HepG2 (cell line): ENCODE results near the gene SPATS2. TPM values are rescaled to one million over a fixed set of nuclear protein-coding genes. Genes with fewer than 3 reads are reported as not detected.

Experiments used
- AHR ChIP-seq: IDR thresholded peaks from 2 replicates; pipeline ENCODE4 v1.6.1; 2018; ENCODE audit warnings: missing genetic modification reagents, missing compliant biosample characterization
- HOXA5 ChIP-seq: sonication (generic); formaldehyde crosslinking; IDR thresholded peaks from 2 replicates; pipeline ENCODE4 v1.4.0; 2020; ENCODE audit warnings: missing genetic modification reagents
- MYNN ChIP-seq: sonication (generic); formaldehyde crosslinking; IDR thresholded peaks from 2 replicates; pipeline ENCODE4 v1.4.0; 2020; ENCODE audit warnings: mild to moderate bottlenecking, low read depth, missing genetic modification reagents
- SUZ12 ChIP-seq: fragments of 150-350 bp; IDR thresholded peaks from 2 replicates; pipeline ENCODE4 v1.6.1; 2014; ENCODE audit warnings: low read depth, low read length
- ZFP36 ChIP-seq: fragments of 150-350 bp; IDR thresholded peaks from 2 replicates; pipeline ENCODE4 v1.6.1; 2018; ENCODE audit warnings: borderline replicate concordance, low read length, low read depth; ENCODE audit not compliant: partially characterized antibody
- ZNF768 ChIP-seq: sonication (generic); formaldehyde crosslinking; IDR thresholded peaks from 2 replicates; pipeline ENCODE4 v1.4.0; 2020; ENCODE audit warnings: missing genetic modification reagents
- ZSCAN20 ChIP-seq: sonication (generic); formaldehyde crosslinking; IDR thresholded peaks from 2 replicates; pipeline ENCODE4 v1.4.0; 2020; ENCODE audit warnings: missing genetic modification reagents, mild to moderate bottlenecking, borderline replicate concordance
- polyA plus RNA-seq, 8 experiments: library from polyadenylated mRNA; depleted of rRNA in 3 of 8; stranded (reverse) in 7 of 8; unstranded in 1 of 8; fragments of >200 nt; fragmentation: Illumina TruSeq in 4 of 8; extraction: Trizol in 4 of 8; gene quantifications; 2 replicates each; pipeline versions ENCODE4 v1.2.1 to v1.2.3, GENCODE V29; 2011 to 2016; ENCODE audit warnings: low read depth in 4 of 8, missing spikeins in 1 of 8, mixed read lengths in 1 of 8; ENCODE audit not compliant: insufficient read depth in 1 of 8
- total RNA-seq, 5 experiments: library from RNA; depleted of rRNA; stranded (reverse); fragments of >200 nt; fragmentation: Illumina TruSeq; extraction: Trizol; gene quantifications; 2 replicates each; pipeline ENCODE4 v1.2.3, GENCODE V29; 2016; ENCODE audit warnings: low read depth in 1 of 5
- TF ChIP-seq, protein P1 (sequence below), 2 experiments: sonication (generic) in 1 of 2; formaldehyde crosslinking in 1 of 2; IDR thresholded peaks; 2 replicates each; pipeline versions ENCODE4 v1.6.1 to v1.9.0; 2014 to 2022; ENCODE audit warnings: antibody characterized with exemption in 1 of 2, borderline replicate concordance in 1 of 2, inconsistent platforms in 1 of 2, low read depth in 1 of 2, missing genetic modification reagents in 1 of 2
- TF ChIP-seq, protein P2 (sequence below): sonication (generic); formaldehyde crosslinking; conservative IDR thresholded peaks from 2 replicates; pipeline ENCODE4 v1.4.0; 2020; ENCODE audit warnings: missing genetic modification reagents
- TF ChIP-seq, protein P3 (sequence below): sonication (generic); formaldehyde crosslinking; IDR thresholded peaks from 2 replicates; pipeline ENCODE4 v1.5.0; 2020; ENCODE audit warnings: mild to moderate bottlenecking, missing genetic modification reagents
- TF ChIP-seq, protein P4 (sequence below): sonication (generic); formaldehyde crosslinking; IDR thresholded peaks from 2 replicates; pipeline ENCODE4 v1.5.1; 2020; ENCODE audit warnings: mild to moderate bottlenecking, moderate library complexity, missing genetic modification reagents
- TF ChIP-seq, protein P5 (sequence below): sonication (generic); formaldehyde crosslinking; IDR thresholded peaks from 2 replicates; pipeline ENCODE4 v1.9.0; 2021; ENCODE audit warnings: missing genetic modification reagents, borderline replicate concordance
- TF ChIP-seq, protein P6 (sequence below): sonication (generic); formaldehyde crosslinking; IDR thresholded peaks from 2 replicates; pipeline ENCODE4 v1.8.1; 2023; ENCODE audit warnings: missing genetic modification reagents, mild to moderate bottlenecking, borderline replicate concordance

SPATS2 gene
- total and polyA plus RNA-seq, 2 of the 13 experiments (the other 11 are each of a cell fraction or from before 2014, with no cell fraction given) = 19.3 to 28.1 TPM

DNA sequence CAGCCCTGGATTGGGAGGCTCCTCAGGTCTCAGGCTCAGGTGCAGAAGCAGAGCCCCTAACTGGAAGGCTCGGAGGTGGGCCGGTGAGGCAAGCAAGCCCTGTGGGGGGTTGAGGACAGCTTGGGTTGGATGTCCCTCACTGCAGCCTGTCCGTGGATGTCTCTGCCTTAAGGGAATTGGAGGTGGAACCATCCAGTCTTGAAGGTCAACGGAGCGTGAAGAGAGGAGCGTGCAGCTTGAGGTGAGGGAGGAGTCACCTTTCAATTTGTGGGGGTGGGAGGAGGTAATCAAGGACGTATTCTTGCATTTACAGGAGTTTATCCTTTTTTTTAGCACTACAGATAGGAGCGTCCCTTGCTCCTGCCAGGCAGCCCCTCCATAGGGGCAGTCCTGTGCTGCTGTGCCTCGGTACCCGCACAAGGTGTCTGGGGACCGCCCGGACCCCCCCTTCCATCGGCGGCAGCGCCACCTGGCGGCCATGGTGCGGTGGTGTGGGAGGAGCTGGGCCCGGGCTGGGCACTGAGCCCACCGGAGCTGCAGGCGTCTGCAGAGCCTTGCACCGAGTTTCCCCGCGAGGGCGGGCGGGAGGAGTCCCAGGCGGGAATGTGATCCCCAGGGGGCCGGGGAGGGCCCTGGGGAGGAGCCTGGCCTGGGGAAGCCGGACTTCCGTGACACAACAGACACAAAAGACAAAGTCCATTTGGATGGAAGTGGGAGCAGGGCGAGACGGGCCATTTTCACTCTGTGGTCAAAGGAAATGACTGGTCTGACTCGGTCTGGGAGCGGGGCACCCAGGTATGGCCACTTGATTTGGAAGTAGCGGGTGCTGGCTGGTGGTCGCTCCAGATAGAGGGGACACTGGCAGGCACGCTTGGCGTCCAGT, 19.7 kb upstream of the SPATS2 start (continued):
- TF ChIP-seq, protein P1, sequence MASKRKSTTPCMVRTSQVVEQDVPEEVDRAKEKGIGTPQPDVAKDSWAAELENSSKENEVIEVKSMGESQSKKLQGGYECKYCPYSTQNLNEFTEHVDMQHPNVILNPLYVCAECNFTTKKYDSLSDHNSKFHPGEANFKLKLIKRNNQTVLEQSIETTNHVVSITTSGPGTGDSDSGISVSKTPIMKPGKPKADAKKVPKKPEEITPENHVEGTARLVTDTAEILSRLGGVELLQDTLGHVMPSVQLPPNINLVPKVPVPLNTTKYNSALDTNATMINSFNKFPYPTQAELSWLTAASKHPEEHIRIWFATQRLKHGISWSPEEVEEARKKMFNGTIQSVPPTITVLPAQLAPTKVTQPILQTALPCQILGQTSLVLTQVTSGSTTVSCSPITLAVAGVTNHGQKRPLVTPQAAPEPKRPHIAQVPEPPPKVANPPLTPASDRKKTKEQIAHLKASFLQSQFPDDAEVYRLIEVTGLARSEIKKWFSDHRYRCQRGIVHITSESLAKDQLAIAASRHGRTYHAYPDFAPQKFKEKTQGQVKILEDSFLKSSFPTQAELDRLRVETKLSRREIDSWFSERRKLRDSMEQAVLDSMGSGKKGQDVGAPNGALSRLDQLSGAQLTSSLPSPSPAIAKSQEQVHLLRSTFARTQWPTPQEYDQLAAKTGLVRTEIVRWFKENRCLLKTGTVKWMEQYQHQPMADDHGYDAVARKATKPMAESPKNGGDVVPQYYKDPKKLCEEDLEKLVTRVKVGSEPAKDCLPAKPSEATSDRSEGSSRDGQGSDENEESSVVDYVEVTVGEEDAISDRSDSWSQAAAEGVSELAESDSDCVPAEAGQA (IDR thresholded peaks at IDR 0.05; ENCODE audit: low read depth) = no peak
- TF ChIP-seq, protein P1 (CRISPR knock-in tag; IDR thresholded peaks at IDR 0.05; ENCODE audit: borderline replicate concordance) = 0 out of 2 replicates have a peak, but pooled peaks have one; percentile 73
- TF ChIP-seq, protein P2, sequence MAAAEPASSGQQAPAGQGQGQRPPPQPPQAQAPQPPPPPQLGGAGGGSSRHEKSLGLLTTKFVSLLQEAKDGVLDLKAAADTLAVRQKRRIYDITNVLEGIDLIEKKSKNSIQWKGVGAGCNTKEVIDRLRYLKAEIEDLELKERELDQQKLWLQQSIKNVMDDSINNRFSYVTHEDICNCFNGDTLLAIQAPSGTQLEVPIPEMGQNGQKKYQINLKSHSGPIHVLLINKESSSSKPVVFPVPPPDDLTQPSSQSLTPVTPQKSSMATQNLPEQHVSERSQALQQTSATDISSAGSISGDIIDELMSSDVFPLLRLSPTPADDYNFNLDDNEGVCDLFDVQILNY (CRISPR knock-in tag) = no peak; the same call in 1 of the 2 replicates
- TF ChIP-seq, protein P3, sequence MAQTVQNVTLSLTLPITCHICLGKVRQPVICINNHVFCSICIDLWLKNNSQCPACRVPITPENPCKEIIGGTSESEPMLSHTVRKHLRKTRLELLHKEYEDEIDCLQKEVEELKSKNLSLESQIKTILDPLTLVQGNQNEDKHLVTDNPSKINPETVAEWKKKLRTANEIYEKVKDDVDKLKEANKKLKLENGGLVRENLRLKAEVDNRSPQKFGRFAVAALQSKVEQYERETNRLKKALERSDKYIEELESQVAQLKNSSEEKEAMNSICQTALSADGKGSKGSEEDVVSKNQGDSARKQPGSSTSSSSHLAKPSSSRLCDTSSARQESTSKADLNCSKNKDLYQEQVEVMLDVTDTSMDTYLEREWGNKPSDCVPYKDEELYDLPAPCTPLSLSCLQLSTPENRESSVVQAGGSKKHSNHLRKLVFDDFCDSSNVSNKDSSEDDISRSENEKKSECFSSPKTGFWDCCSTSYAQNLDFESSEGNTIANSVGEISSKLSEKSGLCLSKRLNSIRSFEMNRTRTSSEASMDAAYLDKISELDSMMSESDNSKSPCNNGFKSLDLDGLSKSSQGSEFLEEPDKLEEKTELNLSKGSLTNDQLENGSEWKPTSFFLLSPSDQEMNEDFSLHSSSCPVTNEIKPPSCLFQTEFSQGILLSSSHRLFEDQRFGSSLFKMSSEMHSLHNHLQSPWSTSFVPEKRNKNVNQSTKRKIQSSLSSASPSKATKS = no peak
- TF ChIP-seq SUZ12 = no peak
- TF ChIP-seq, protein P4, sequence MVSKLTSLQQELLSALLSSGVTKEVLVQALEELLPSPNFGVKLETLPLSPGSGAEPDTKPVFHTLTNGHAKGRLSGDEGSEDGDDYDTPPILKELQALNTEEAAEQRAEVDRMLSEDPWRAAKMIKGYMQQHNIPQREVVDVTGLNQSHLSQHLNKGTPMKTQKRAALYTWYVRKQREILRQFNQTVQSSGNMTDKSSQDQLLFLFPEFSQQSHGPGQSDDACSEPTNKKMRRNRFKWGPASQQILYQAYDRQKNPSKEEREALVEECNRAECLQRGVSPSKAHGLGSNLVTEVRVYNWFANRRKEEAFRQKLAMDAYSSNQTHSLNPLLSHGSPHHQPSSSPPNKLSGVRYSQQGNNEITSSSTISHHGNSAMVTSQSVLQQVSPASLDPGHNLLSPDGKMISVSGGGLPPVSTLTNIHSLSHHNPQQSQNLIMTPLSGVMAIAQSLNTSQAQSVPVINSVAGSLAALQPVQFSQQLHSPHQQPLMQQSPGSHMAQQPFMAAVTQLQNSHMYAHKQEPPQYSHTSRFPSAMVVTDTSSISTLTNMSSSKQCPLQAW (CRISPR knock-in tag) = peak; percentile 65
- TF ChIP-seq, protein P5, sequence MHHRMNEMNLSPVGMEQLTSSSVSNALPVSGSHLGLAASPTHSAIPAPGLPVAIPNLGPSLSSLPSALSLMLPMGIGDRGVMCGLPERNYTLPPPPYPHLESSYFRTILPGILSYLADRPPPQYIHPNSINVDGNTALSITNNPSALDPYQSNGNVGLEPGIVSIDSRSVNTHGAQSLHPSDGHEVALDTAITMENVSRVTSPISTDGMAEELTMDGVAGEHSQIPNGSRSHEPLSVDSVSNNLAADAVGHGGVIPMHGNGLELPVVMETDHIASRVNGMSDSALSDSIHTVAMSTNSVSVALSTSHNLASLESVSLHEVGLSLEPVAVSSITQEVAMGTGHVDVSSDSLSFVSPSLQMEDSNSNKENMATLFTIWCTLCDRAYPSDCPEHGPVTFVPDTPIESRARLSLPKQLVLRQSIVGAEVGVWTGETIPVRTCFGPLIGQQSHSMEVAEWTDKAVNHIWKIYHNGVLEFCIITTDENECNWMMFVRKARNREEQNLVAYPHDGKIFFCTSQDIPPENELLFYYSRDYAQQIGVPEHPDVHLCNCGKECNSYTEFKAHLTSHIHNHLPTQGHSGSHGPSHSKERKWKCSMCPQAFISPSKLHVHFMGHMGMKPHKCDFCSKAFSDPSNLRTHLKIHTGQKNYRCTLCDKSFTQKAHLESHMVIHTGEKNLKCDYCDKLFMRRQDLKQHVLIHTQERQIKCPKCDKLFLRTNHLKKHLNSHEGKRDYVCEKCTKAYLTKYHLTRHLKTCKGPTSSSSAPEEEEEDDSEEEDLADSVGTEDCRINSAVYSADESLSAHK (CRISPR knock-in tag) = no peak
- peak; percentile 0 for TF ChIP-seq ZFP36
- TF ChIP-seq ZSCAN20 (CRISPR knock-in tag) = no peak; the same call in 1 of the 2 replicates
- TF ChIP-seq ZNF768 (CRISPR knock-in tag) = peak; percentile 71; the same call in 1 of the 2 replicates
- peak; percentile 95 for TF ChIP-seq AHR (CRISPR knock-in tag)
- TF ChIP-seq HOXA5 (CRISPR knock-in tag) = peak; percentile 67; the same call in 1 of the 2 replicates
- TF ChIP-seq, protein P6, sequence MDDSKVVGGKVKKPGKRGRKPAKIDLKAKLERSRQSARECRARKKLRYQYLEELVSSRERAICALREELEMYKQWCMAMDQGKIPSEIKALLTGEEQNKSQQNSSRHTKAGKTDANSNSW (CRISPR knock-in tag) = no peak
- peak; percentile 37; the same call in 1 of the 2 replicates for TF ChIP-seq MYNN (CRISPR knock-in tag)
